ENCODE measurements around the gene SCGN.
A peak's percentile ranks its signal among the peaks of the same experiment; 100 is the strongest.

Gene SCGN

GRCh38 chr6:25717866-25718740, 66.1 kb downstream of the SCGN start:
- Histone ChIP-seq H3K4me3 (ENCODE audit: low read length) (no peak overlapping the region), H3K27ac (ENCODE audit: low read length) (no peak overlapping the region), H3K9ac (ENCODE audit: low read length) (no peak overlapping the region), H3K36me3 (replicated peaks; ENCODE audit: low read depth, low read length) (no peaks in the 10 kb centered on the region), H3K27me3 (ENCODE audit: low read depth, low read length) (no peaks in the 10 kb centered on the region), H3K9me3 (ENCODE audit: insufficient read depth, low read length) (no peaks in the 10 kb centered on the region), H3K4me2 (ENCODE audit: low read length) (no peak overlapping the region), H2AFZ (ENCODE audit: low read depth, low read length) (no peak overlapping the region), H3K79me2 (ENCODE audit: low read length) (no peaks in the 10 kb centered on the region), H3K4me1 (ENCODE audit: low read length) (no peaks in the 10 kb centered on the region), H4K20me1 (ENCODE audit: insufficient read depth, low read length) (no peaks in the 10 kb centered on the region)
- TF ChIP-seq CTCF (IDR thresholded peaks at IDR 0.05; ENCODE audit: low read depth, low read length): peak; percentile 57
- no peak for TF ChIP-seq EZH2phosphoT487 (IDR thresholded peaks at IDR 0.05; ENCODE audit: low read depth)

- H3K4me3 ChIP-seq (ENCODE audit: low read length): no peak overlapping the region
- H3K4me1 ChIP-seq (ENCODE audit: low read length): no peaks in the 10 kb centered on the region
- no peaks in the 10 kb centered on the region for H3K79me2 ChIP-seq (ENCODE audit: low read length)
- no peak overlapping the region for H2AFZ ChIP-seq (ENCODE audit: low read depth, low read length)
- H3K9me3 ChIP-seq (ENCODE audit: insufficient read depth, low read length): no peaks in the 10 kb centered on the region
- TF ChIP-seq EZH2phosphoT487 (IDR thresholded peaks at IDR 0.05; ENCODE audit: low read depth) (no peak), CTCF (IDR thresholded peaks at IDR 0.05; ENCODE audit: low read depth, low read length) (no peak)
- H3K27me3 ChIP-seq (ENCODE audit: low read depth, low read length): no peaks in the 10 kb centered on the region
- no peaks in the 10 kb centered on the region for H3K36me3 ChIP-seq (replicated peaks; ENCODE audit: low read depth, low read length)
- H3K9ac ChIP-seq (ENCODE audit: low read length): no peak overlapping the region
- no peak overlapping the region for H3K27ac ChIP-seq (ENCODE audit: low read length)
- H4K20me1 ChIP-seq (ENCODE audit: insufficient read depth, low read length): no peaks in the 10 kb centered on the region
- no peak overlapping the region for H3K4me2 ChIP-seq (ENCODE audit: low read length)
Observed at GRCh38 chr6:25726122-25726911, 74.3 kb downstream of the SCGN start.

- Histone ChIP-seq H3K9me3 (ENCODE audit: insufficient read depth, low read length) (no peaks in the 10 kb centered on the region), H3K79me2 (ENCODE audit: low read length) (no peaks in the 10 kb centered on the region), H2AFZ (ENCODE audit: low read depth, low read length) (no peak overlapping the region)
Observed at GRCh38 chr6:25727028-25727427, 75.0 kb downstream of the SCGN start.

More at GRCh38 chr6:25727028-25727427, 75.0 kb downstream of the SCGN start:
- Histone ChIP-seq H3K27ac (ENCODE audit: low read length) (no peak overlapping the region), H3K9ac (ENCODE audit: low read length) (no peak overlapping the region), H3K4me3 (ENCODE audit: low read length) (no peak overlapping the region), H3K4me1 (ENCODE audit: low read length) (no peaks in the 10 kb centered on the region), H3K36me3 (replicated peaks; ENCODE audit: low read depth, low read length) (no peaks in the 10 kb centered on the region), H3K4me2 (ENCODE audit: low read length) (no peak overlapping the region), H3K27me3 (ENCODE audit: low read depth, low read length) (no peaks in the 10 kb centered on the region), H4K20me1 (ENCODE audit: insufficient read depth, low read length) (no peaks in the 10 kb centered on the region)
- TF ChIP-seq EZH2phosphoT487 (IDR thresholded peaks at IDR 0.05; ENCODE audit: low read depth) (no peak), CTCF (IDR thresholded peaks at IDR 0.05; ENCODE audit: low read depth, low read length) (no peak)

Measured in OCI-LY3 (cell line).